A549 (cell line): Measurements from ENCODE around the gene ADGRF3.

Source experiments
- RCOR1 ChIP-seq: fragments of 150-350 bp; IDR thresholded peaks from 2 replicates; pipeline ENCODE4 v1.6.1; 2014; ENCODE audit warnings: antibody characterized with exemption, low read length, low read depth
- TF ChIP-seq, protein P1 (sequence below): fragments of >200 bp; sonication (Bioruptor Twin); formaldehyde crosslinking; IDR thresholded peaks from 3 replicates; pipeline ENCODE4 v1.5.1; 2016

GRCh38 chr2:26284132-26284531, 62.5 kb downstream of the ADGRF3 start:
- TF ChIP-seq, protein P1, sequence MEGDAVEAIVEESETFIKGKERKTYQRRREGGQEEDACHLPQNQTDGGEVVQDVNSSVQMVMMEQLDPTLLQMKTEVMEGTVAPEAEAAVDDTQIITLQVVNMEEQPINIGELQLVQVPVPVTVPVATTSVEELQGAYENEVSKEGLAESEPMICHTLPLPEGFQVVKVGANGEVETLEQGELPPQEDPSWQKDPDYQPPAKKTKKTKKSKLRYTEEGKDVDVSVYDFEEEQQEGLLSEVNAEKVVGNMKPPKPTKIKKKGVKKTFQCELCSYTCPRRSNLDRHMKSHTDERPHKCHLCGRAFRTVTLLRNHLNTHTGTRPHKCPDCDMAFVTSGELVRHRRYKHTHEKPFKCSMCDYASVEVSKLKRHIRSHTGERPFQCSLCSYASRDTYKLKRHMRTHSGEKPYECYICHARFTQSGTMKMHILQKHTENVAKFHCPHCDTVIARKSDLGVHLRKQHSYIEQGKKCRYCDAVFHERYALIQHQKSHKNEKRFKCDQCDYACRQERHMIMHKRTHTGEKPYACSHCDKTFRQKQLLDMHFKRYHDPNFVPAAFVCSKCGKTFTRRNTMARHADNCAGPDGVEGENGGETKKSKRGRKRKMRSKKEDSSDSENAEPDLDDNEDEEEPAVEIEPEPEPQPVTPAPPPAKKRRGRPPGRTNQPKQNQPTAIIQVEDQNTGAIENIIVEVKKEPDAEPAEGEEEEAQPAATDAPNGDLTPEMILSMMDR: no peak
- no peak for TF ChIP-seq RCOR1
